HEK293 (cell line): ENCODE measurements around the gene TUBG2.

Source experiments
- MYNN ChIP-seq: fragments of 450-650 bp; formaldehyde crosslinking; IDR thresholded peaks from 2 replicates; pipeline ENCODE4 v1.5.1; 2016; ENCODE audit warnings: missing biosample characterization, missing genetic modification characterization, borderline replicate concordance
- ZNF621 ChIP-seq: fragments of 450-650 bp; formaldehyde crosslinking; IDR thresholded peaks from 2 replicates; pipeline ENCODE4 v1.5.1; 2017; ENCODE audit warnings: missing biosample characterization, missing genetic modification characterization
- ZNF660 ChIP-seq: fragments of 450-650 bp; IDR thresholded peaks from 2 replicates; pipeline ENCODE4 v1.5.1; 2018; ENCODE audit warnings: missing biosample characterization, mild to moderate bottlenecking, missing genetic modification characterization
- TF ChIP-seq, protein P1 (sequence below): fragments of 450-650 bp; formaldehyde crosslinking; IDR thresholded peaks from 2 replicates; pipeline ENCODE4 v1.5.1; 2016; ENCODE audit warnings: missing biosample characterization, missing genetic modification characterization
- TF ChIP-seq, protein P2 (sequence below): fragments of 450-650 bp; formaldehyde crosslinking; IDR thresholded peaks from 2 replicates; pipeline ENCODE4 v1.5.1; 2016; ENCODE audit warnings: missing biosample characterization, missing genetic modification characterization

DNA sequence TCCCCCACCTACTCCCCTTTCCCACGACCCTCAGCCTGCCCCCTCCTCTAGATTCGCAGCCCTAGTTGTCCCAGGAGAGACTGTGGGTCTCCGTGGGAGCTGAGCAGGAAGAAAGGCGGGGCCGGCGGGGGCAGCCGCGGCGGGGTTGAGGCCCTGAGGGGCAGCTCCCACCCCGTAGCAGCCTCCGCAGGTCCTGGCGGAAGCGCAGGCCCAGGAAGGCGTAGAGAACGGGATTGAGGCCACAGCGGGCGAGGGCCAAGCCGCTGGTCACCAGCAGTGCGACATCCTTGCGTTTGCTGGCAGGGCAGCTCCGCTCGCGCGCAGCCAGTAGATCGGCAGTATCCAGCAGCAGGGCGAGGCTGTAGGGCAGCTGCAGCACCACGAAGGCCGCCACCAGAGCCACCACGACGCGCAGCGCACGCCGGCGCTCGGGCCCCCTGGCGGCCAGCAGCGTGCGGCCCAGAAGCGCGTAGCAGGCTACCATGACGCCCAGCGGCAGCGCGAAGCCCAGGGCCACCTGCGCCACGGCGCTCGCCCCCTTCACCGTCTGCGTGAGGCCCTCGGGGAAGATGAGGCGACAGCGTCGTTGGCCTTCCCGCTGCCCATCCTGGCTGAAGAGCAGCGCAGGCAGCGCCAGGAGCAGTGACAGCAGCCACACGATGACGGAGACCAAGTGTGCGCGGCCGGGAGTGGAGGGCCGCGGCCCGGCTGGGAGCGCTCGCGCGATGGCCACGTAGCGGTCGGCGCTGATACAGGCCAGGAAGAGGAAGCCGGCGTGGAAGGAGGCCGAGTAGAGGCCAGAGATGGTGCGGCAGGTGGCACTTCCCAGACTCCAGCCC is 20.6 kb downstream of the TUBG2 start:
- TF ChIP-seq, protein P1, sequence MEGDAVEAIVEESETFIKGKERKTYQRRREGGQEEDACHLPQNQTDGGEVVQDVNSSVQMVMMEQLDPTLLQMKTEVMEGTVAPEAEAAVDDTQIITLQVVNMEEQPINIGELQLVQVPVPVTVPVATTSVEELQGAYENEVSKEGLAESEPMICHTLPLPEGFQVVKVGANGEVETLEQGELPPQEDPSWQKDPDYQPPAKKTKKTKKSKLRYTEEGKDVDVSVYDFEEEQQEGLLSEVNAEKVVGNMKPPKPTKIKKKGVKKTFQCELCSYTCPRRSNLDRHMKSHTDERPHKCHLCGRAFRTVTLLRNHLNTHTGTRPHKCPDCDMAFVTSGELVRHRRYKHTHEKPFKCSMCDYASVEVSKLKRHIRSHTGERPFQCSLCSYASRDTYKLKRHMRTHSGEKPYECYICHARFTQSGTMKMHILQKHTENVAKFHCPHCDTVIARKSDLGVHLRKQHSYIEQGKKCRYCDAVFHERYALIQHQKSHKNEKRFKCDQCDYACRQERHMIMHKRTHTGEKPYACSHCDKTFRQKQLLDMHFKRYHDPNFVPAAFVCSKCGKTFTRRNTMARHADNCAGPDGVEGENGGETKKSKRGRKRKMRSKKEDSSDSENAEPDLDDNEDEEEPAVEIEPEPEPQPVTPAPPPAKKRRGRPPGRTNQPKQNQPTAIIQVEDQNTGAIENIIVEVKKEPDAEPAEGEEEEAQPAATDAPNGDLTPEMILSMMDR (tag by site-specific recombination) = peak; percentile 78
- no peak for TF ChIP-seq ZNF621
- TF ChIP-seq, protein P2, sequence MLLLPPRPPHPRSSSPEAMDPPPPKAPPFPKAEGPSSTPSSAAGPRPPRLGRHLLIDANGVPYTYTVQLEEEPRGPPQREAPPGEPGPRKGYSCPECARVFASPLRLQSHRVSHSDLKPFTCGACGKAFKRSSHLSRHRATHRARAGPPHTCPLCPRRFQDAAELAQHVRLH (tag by site-specific recombination) = no peak
- TF ChIP-seq MYNN (tag by site-specific recombination) = no peak
- no peak for TF ChIP-seq ZNF660 (tag by site-specific recombination)
